Loucy (cell line): ENCODE measurements around the gene CXXC1.

ENCODE experiments used
- H2AFZ ChIP-seq: fragments of 200-600 bp; sonication (generic); 2 replicates; pipeline ENCODE4 v1.6.0; 2016; ENCODE audit warnings: antibody characterized with exemption, mild to moderate bottlenecking, low read length, moderate library complexity
- H3F3A ChIP-seq: fragments of 200-600 bp; 2 replicates; pipeline ENCODE4 v1.6.0; 2016; ENCODE audit warnings: antibody characterized with exemption, low read depth, mild to moderate bottlenecking
- H3K27me3 ChIP-seq: fragments of 200-600 bp; sonication (generic); 2 replicates; pipeline ENCODE4 v1.6.1; 2014; ENCODE audit warnings: low read length, mild to moderate bottlenecking; ENCODE audit not compliant: insufficient read depth, poor library complexity, severe bottlenecking
- H3K36me3 ChIP-seq: fragments of 200-600 bp; sonication (generic); 2 replicates; pipeline ENCODE4 v1.6.1; 2016; ENCODE audit warnings: low read length; ENCODE audit not compliant: insufficient read depth
- H3K4me1 ChIP-seq: fragments of 200-600 bp; sonication (generic); 2 replicates; pipeline ENCODE4 v1.5.1; 2014; ENCODE audit warnings: low read length, mild to moderate bottlenecking; ENCODE audit not compliant: insufficient read depth, poor library complexity, severe bottlenecking
- H3K4me2 ChIP-seq: fragments of 200-600 bp; sonication (generic); 2 replicates; pipeline ENCODE4 v1.6.0; 2014; ENCODE audit warnings: antibody characterized with exemption, low read length, low read depth, mild to moderate bottlenecking; ENCODE audit not compliant: poor library complexity, severe bottlenecking
- H3K4me3 ChIP-seq: fragments of 200-600 bp; sonication (generic); 2 replicates; pipeline ENCODE4 v1.5.1; 2014; ENCODE audit warnings: low read length, mild to moderate bottlenecking, mixed read lengths; ENCODE audit not compliant: poor library complexity, severe bottlenecking
- H3K79me2 ChIP-seq: fragments of 200-600 bp; sonication (generic); 2 replicates; pipeline ENCODE4 v1.6.1; 2014; ENCODE audit warnings: low read length; ENCODE audit not compliant: insufficient read depth
- H3K9ac ChIP-seq: fragments of 200-600 bp; sonication (generic); 2 replicates; pipeline ENCODE4 v1.6.0; 2014; ENCODE audit warnings: mild to moderate bottlenecking, low read depth, low read length, moderate library complexity; ENCODE audit not compliant: poor library complexity, severe bottlenecking
- H3K9me2 ChIP-seq: fragments of 200-600 bp; sonication (generic); replicated peaks from 2 replicates; pipeline ENCODE4 v1.6.1; 2016; ENCODE audit warnings: low read depth, low read length, mixed read lengths
- H3K9me3 ChIP-seq: fragments of 200-600 bp; sonication (generic); 2 replicates; pipeline ENCODE4 v1.6.1; 2014; ENCODE audit warnings: mild to moderate bottlenecking, antibody characterized with exemption, low read length, low read depth; ENCODE audit not compliant: insufficient read depth
- H4K20me1 ChIP-seq: fragments of 200-600 bp; sonication (generic); 2 replicates; pipeline ENCODE4 v1.6.0; 2014; ENCODE audit warnings: antibody characterized with exemption, low read length, mild to moderate bottlenecking; ENCODE audit not compliant: insufficient read depth, poor library complexity, severe bottlenecking
- EZH2phosphoT487 ChIP-seq: fragments of 200-600 bp; IDR thresholded peaks from 2 replicates; pipeline ENCODE4 v1.6.1; 2018; ENCODE audit warnings: antibody characterized with exemption, mild to moderate bottlenecking, moderate library complexity, borderline replicate concordance
- TF ChIP-seq, protein P1 (sequence below): fragments of 200-600 bp; sonication (generic); conservative IDR thresholded peaks from 2 replicates; pipeline ENCODE4 v1.5.1; 2014; ENCODE audit warnings: mild to moderate bottlenecking, antibody characterized with exemption, low read length

The CXXC1 gene

DNA sequence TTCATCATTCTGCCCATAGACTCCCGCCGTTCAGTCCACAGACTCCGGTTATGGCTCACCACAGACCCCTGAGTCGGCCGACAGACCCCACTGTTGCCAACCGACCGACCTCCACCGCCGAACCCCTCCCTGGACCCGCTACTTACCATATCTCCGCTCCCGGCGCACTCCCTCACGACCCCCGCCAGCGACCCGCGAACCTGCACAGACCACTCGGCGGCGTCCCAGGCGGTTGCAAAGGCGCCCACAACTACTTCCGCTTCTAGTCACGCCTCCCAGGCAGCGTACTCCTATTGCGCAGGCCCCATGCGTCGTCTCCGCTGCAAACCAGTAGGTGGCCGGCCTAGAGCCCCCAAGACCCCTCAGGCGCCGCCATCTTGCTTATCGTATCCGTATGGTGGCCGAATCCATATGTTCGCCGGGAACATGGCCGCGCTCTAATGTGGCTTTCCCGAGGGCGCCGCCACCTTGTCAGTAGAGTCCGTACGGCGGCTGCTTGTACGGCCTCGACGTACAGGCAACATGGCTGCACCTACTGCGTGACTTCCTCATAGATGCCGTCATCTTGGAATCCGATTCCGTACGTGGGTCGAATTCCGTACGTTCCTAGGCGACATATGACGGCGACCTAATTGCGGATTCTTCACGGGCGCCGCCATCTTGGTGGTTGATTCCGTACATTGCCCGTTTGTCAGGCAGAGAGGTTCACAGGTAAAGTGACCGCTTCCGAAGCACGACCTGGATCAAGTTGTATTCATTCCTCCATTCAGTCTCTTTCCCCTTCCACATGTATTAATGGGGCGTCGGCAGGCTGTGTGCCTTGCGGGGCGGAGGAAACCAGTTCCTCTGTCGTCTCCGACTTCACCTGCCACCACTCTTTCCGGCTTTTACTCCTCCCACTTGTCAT is at the start of gene CXXC1:
Gene CXXC1 (minus strand): TSS at position 252 of the 907 bp plus-strand sequence. CDS start 103 bp downstream, at position 149.
- Histone ChIP-seq H2AFZ (peak within 1 kb of the TSS; percentile 99), H3K4me1 (peaks cover 9% of the 10 kb centered on the region), H3F3A (no peaks in the 10 kb centered on the region), H3K9me3 (no peaks in the 10 kb centered on the region), H3K36me3 (peaks cover 22% of the 10 kb centered on the region; the same call in 1 of the 2 replicates), H3K4me3 (peak within 1 kb of the TSS; percentile 97), H3K4me2 (peak within 1 kb of the TSS; percentile 74), H4K20me1 (peaks cover 2% of the 10 kb centered on the region), H3K9ac (peak within 1 kb of the TSS; percentile 95), H3K9me2 (no peaks in the 10 kb centered on the region), H3K27me3 (no peaks in the 10 kb centered on the region), H3K79me2 (peaks cover 30% of the 10 kb centered on the region)
- TF ChIP-seq, protein P1, sequence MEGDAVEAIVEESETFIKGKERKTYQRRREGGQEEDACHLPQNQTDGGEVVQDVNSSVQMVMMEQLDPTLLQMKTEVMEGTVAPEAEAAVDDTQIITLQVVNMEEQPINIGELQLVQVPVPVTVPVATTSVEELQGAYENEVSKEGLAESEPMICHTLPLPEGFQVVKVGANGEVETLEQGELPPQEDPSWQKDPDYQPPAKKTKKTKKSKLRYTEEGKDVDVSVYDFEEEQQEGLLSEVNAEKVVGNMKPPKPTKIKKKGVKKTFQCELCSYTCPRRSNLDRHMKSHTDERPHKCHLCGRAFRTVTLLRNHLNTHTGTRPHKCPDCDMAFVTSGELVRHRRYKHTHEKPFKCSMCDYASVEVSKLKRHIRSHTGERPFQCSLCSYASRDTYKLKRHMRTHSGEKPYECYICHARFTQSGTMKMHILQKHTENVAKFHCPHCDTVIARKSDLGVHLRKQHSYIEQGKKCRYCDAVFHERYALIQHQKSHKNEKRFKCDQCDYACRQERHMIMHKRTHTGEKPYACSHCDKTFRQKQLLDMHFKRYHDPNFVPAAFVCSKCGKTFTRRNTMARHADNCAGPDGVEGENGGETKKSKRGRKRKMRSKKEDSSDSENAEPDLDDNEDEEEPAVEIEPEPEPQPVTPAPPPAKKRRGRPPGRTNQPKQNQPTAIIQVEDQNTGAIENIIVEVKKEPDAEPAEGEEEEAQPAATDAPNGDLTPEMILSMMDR = peak; percentile 53
- no peak for TF ChIP-seq EZH2phosphoT487

DNA sequence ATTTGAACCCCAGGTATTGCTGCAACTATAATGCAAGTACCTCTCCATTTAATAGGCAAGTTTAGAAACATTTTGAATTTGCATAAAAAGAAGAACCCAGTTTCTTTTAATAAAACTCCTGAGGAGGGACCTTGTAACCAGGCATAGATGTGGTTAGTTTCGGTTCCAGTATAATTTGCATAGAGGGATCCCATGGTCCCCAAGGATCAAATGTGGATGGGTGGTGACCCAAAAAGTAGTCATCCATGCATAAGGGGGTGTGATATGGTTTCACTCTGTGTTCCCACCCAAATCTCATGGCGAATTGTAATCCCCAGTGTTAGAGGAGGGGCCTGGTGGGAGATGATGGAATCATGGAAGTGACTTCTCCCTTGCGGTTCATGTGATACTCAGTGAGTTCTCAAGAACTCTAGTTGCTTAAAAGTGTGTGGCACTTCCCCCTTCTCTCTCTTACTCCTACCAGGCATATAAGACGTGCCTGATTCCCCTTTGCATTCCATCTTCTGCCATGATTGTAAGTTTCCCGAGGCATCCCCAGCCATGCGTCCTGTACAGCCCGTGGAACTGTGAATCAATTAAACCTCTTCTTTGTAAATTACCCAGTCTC is 47.2 kb upstream of the CXXC1 start:
- H3K27me3 ChIP-seq = no peaks in the 10 kb centered on the region
- no peak overlapping the region for H3K9ac ChIP-seq
- no peaks in the 10 kb centered on the region for H3K9me2 ChIP-seq
- H3K4me1 ChIP-seq = no peaks in the 10 kb centered on the region
- H3K4me3 ChIP-seq = no peak overlapping the region
- no peaks in the 10 kb centered on the region for H3F3A ChIP-seq
- no peaks in the 10 kb centered on the region for H3K9me3 ChIP-seq
- no peak overlapping the region for H3K4me2 ChIP-seq
- TF ChIP-seq, protein P1 = no peak
- no peak for TF ChIP-seq EZH2phosphoT487
- H3K79me2 ChIP-seq = no peaks in the 10 kb centered on the region
- no peak overlapping the region for H2AFZ ChIP-seq
- H3K36me3 ChIP-seq = no peaks in the 10 kb centered on the region
- no peaks in the 10 kb centered on the region for H4K20me1 ChIP-seq

DNA sequence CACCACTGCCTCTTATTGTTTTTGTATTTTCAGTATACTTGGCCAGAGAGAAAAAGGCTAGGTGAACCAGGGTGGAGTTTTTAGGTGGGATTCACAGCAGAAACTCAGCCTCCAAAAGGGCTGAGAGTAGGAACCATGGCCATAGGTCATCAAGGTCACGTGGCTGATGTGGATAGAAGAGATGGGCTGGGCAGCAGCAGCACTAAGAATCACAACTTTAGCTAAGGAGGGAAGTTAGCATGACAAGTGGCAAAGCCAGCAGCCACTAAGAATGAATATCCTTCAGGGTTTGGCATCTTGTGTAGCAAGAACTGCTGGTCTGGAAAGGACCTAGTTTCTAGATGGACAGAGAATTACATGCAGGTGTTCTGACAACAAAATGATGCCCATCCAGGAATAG is 44.2 kb upstream of the CXXC1 start:
- H3K4me2 ChIP-seq = no peak overlapping the region

More for the DNA sequence above, 44.2 kb upstream of the CXXC1 start:
- TF ChIP-seq, protein P1 = no peak
- TF ChIP-seq EZH2phosphoT487 = no peak
- Histone ChIP-seq H3K27me3 (no peaks in the 10 kb centered on the region), H3K79me2 (no peaks in the 10 kb centered on the region), H3K4me1 (no peaks in the 10 kb centered on the region), H3K4me3 (no peak overlapping the region), H3K36me3 (no peaks in the 10 kb centered on the region), H3F3A (no peaks in the 10 kb centered on the region), H3K9ac (no peak overlapping the region), H4K20me1 (no peaks in the 10 kb centered on the region), H3K9me3 (no peaks in the 10 kb centered on the region), H2AFZ (no peak overlapping the region), H3K9me2 (no peaks in the 10 kb centered on the region)
